Rectal smooth muscle tissue (tissue), 1 donor: Measurements from ENCODE around the gene ZNF525.
"Not testable (repeated sequence)": the region's sequence is repeated elsewhere in the genome, so short reads cannot be mapped to it uniquely, and the experiment has no call there.

Experiments used
- H3K27ac ChIP-seq: one replicate; pipeline ENCODE4 v1.7.0; 2013; ENCODE audit warnings: low read depth, low read length, inconsistent platforms
- H3K27me3 ChIP-seq: one replicate; pipeline ENCODE4 v1.7.0; 2013; ENCODE audit warnings: low read length; ENCODE audit not compliant: control insufficient read depth, insufficient read depth
- H3K36me3 ChIP-seq: one replicate; pipeline ENCODE4 v1.7.0; 2013; ENCODE audit warnings: low read length; ENCODE audit not compliant: control insufficient read depth, insufficient read depth
- H3K4me1 ChIP-seq: one replicate; pipeline ENCODE4 v1.7.0; 2013; ENCODE audit warnings: low read length; ENCODE audit not compliant: control insufficient read depth, insufficient read depth
- H3K4me3 ChIP-seq: one replicate; pipeline ENCODE4 v1.7.0; 2013; ENCODE audit warnings: low read length
- H3K9ac ChIP-seq: one replicate; pipeline ENCODE4 v1.7.0; 2013; ENCODE audit warnings: low read length

The ZNF525 gene

DNA sequence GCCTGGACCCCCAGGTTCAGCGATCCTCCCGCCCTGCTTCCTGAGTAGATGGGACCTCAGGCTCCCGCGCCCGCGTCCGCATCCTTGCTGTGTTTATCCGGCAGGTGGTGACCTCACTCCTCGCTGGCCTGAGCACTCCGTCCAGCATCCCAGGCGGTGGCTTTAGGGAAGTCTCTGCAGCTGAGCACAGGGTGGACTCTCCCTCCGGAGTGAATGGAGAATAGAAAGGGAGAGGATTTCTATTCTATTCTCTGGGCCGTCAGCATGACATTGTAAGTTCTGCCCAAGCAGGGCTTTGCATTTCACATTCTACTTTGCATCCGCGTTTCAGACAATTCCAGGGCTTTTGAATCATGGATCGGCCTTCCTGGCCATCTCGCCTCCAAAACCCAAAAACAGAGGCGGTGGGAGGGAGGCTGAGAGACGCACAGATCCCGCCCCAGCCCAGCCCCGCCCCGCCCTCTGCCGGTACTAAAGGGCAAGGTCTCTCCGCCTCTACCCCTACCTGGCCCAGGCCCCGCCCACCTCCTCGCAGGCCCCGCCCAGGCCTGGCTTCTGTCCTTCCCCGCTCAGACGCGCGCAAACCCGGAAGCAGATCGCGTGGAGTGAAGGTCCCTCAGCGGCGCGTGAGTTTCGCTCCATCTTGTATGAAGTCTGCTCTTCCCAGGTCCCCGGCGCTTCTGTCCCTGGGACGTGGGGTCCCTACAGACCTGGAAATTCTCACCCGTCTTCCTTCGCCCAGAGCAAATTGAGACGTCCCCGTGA is at the start of gene ZNF525:
Gene ZNF525 (plus strand): TSS at position 572 of the 765 bp plus-strand sequence. CDS start 6,577 bp downstream, outside the sequence.
- peak within 1 kb of the TSS; percentile 89 for H3K4me3 ChIP-seq
- H3K36me3 ChIP-seq = no peaks in the 10 kb centered on the region
- H3K27ac ChIP-seq = peak within 1 kb of the TSS; percentile 51
- no peaks in the 10 kb centered on the region for H3K27me3 ChIP-seq
- H3K4me1 ChIP-seq = no peaks in the 10 kb centered on the region
- no peak within 1 kb of the TSS for H3K9ac ChIP-seq

GRCh38 chr19:53328967-53329366 is 36.5 kb upstream of the ZNF525 start:
- no peak overlapping the region for H3K9ac ChIP-seq
- H3K4me3 ChIP-seq = peak overlapping the region; percentile 16
- H3K36me3 ChIP-seq = no peaks in the 10 kb centered on the region
- H3K27ac ChIP-seq = no peak overlapping the region
- H3K4me1 ChIP-seq = no peaks in the 10 kb centered on the region
- no peaks in the 10 kb centered on the region for H3K27me3 ChIP-seq

DNA sequence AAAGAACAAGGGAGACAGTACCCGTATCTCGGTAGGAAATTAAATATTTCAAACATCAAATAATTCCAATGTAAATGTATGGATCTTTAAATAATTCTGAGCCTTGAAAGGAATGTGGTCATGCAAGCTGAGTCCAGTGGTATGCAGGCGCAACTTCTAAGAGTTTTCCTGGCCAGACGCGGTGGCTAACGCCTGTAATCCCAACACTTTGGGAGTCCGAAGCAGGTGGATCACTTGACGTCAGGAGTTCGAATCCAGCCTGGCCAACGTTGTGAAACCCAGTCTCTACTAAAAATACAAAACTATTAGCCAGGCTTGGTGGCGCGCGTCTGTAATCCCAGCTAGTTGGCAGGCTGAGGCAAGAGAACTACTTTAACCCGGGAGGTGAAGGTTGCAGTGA is 33.0 kb upstream of the ZNF525 start:
- Histone ChIP-seq H3K27me3 (no peaks in the 10 kb centered on the region), H3K27ac (no peak overlapping the region), H3K9ac (no peak overlapping the region), H3K4me3 (peak overlapping the region; percentile 88), H3K4me1 (no peaks in the 10 kb centered on the region), H3K36me3 (no peaks in the 10 kb centered on the region)

DNA sequence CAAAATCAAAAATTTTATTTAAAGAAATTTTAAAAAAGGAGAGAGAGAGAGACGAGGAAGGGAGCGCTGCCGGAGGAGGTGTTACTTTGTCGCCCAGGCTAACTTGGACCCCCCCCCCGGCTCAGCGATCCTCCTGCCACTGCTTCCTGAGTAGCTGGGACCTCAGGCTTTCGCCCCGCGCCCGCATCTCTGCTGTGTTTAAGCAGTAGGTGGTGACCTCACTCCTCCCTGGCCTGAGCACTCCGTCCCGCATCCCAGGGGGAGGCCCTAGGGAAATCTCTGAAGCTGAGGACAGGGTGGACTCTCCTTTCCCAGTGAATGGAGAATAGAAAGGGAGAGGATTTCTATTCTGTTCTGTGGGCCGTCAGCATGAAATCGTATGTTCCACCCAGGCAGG is 32.4 kb upstream of the ZNF525 start:
- peak overlapping the region; percentile 88 for H3K4me3 ChIP-seq
- H3K27ac ChIP-seq = peak overlapping the region; percentile 64
- no peaks in the 10 kb centered on the region for H3K4me1 ChIP-seq
- no peaks in the 10 kb centered on the region for H3K27me3 ChIP-seq
- H3K9ac ChIP-seq = no peak overlapping the region
- H3K36me3 ChIP-seq = no peaks in the 10 kb centered on the region

DNA sequence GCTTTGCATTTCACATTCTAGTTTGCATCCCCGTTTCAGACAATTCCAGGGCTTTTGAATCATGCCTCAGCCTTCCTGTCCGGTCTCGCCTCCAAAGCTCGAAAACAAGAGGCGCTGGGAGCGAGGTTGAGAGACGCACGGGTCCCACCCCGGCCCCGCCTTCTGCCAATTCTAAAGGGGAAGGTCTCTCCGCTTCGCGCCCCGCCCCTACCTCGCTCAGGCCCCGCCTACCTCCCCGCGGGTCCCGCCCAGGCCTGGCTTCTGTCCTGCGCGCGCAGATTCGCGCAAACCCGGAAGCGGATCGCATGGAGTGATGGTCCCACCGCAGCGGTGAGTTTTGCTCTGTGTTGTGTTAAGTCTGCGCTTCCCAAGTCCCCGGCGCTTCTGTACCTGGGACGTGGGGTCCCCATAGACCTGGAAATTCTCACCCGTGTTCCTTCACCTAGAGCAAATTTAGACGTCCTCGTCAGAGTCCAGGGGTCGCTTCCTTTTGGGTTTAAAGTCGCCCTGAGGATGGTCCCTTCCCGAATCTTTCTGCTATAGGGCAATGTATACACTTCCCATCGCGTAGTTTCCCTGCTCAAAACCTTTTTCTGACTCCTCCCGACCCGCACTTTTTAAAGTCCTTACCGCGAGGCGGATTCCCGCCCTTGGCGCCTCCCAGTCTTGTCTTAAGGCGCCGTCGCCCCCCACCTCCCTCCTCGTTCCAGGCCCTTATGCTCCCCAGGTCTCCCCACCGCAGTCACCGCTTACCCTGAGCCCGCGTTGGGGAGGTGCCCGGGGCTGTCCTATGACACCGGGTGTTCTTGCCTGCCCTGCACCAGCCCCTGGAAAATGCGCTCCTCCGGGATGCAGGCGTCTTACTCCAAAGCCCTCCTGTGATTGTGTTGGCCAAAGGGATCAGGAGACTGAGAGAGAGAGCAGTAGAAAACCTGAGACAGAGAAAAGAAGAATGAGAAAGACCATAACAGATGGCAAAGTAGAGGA is 31.7 kb upstream of the ZNF525 start, which contains the start of gene ZNF845:
Gene ZNF845 (plus strand): TSS at position 287 of the 987 bp plus-strand sequence. CDS start 7,559 bp downstream, outside the sequence.
- H3K4me3 ChIP-seq = peak within 1 kb of the TSS; percentile 88
- H3K4me1 ChIP-seq = no peaks in the 10 kb centered on the region
- H3K27ac ChIP-seq = peak within 1 kb of the TSS; percentile 68
- H3K9ac ChIP-seq = peak within 1 kb of the TSS; percentile 35
- H3K36me3 ChIP-seq = no peaks in the 10 kb centered on the region
- H3K27me3 ChIP-seq = no peaks in the 10 kb centered on the region

DNA sequence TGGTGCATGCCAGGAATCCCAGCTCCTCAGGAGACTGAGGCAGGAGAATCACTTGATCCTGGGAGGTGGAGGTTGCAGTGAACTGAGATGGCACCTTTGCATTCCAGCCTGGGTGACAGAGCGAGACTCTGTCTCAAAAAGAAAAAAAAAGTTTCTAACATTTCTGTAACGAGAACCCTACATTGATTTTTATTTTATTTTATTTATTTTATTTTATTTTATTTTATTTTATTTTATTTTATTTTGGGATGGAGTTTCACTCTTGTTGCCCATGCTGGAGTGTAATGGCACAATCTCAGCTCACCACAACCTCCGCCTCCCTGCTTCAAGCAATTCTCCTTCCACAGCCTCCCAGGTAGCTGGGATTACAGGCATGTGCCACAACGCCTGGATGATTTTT is 21.1 kb upstream of the ZNF525 start:
- H3K9ac ChIP-seq, H3K27ac ChIP-seq, H3K27me3 ChIP-seq, H3K4me3 ChIP-seq, H3K4me1 ChIP-seq: not testable (repeated sequence)
- peaks cover 34% of the 10 kb centered on the region for H3K36me3 ChIP-seq

DNA sequence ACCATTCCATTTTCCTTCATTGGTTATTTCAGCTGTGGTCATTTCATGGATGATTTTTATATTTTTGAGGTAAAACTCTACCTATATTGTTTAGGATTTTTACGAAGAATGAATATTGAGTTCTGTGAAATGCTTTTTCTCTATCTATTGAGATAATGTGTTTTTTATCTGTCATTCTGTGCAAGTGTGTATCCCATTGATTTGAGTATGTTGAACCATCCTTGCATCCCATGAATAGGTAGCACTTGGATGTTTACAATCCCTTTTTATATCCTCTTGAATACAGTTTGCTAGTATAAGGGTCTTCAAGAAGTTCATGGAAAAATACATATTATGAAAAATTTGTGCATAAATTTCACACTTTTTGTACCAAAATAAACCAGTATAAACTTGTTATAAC is 9.8 kb upstream of the ZNF525 start:
- no peak overlapping the region for H3K9ac ChIP-seq
- H3K4me3 ChIP-seq = no peak overlapping the region
- no peaks in the 10 kb centered on the region for H3K27me3 ChIP-seq
- H3K27ac ChIP-seq = no peak overlapping the region
- H3K4me1 ChIP-seq = no peaks in the 10 kb centered on the region
- peaks cover 8% of the 10 kb centered on the region for H3K36me3 ChIP-seq

DNA sequence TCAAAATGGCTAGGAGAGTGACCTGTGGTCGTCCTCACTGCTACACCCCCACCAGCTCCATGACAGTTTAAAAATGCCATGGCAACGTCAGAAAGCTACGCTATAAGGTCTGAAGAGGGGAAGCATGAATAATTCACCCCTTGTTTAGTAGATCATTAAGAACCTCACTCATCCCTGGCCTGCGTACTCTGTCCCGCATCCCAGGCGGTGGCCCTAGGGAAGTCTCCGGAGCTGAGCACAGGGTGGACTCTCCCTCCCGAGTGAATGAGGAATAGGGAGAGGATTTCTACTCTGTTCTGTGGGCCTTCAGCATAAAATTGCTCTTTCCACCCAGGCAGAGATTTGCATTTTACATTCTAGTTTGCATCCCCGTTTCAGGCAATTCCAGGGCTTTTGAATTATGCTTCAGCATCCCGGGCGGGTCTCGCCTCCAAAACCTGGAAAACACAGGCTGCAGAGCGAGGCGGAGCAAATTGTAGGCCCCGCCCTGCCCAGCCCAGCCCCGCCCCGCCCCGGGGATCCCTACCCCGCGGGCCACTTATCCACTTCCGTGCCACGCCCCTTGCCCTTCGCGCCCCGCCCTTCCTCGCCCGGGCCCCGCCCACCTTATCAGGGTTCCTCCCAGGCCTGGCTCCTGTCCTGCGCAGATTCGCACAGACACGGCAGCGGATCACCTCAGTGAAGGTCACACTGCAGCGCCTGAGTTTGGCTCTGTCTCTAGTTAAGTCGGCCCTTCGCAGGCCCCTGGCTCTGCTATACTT is 7.5 kb upstream of the ZNF525 start:
- Histone ChIP-seq H3K27me3 (no peaks in the 10 kb centered on the region), H3K27ac (no peak overlapping the region), H3K9ac (no peak overlapping the region), H3K4me1 (no peaks in the 10 kb centered on the region), H3K36me3 (no peaks in the 10 kb centered on the region), H3K4me3 (no peak overlapping the region)

GRCh38 chr19:53360056-53360455 is 5.4 kb upstream of the ZNF525 start:
- not testable (repeated sequence) for H3K27ac ChIP-seq, H3K4me3 ChIP-seq, H3K36me3 ChIP-seq, H3K27me3 ChIP-seq, H3K4me1 ChIP-seq, H3K9ac ChIP-seq

DNA sequence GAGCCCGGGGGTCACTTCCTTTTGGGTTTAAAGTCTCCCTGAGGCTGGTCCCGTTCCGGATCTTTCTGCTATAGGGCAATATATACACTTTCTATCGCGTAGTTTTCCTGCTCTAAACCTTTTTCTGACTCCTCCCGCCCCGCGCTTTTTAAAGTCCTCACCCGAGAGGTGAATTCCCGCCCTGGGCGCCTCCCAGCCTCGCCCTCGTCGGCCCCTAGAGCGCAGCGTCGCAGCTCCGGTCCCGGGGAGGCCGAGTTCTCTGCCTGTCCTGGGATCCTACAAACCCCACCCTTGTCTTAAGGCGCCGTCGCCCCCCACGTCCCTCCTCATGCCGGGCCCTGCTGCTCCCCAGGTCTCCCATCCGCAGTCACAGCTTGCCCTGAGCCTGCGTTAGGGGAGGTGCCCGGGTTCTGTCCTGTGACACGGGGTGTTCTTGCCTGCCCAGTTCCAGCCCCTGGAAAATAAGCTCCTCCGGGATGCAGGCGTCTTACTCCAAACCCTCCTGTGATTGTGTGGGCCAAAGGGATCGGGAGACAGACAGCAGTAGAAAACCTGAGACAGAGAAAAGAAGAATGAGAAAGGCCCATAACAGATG is 491 bp downstream of the ZNF525 start:
- Histone ChIP-seq H3K4me3 (peak overlapping the region; percentile 89), H3K27ac (peak overlapping the region; percentile 51), H3K27me3 (no peaks in the 10 kb centered on the region)

DNA sequence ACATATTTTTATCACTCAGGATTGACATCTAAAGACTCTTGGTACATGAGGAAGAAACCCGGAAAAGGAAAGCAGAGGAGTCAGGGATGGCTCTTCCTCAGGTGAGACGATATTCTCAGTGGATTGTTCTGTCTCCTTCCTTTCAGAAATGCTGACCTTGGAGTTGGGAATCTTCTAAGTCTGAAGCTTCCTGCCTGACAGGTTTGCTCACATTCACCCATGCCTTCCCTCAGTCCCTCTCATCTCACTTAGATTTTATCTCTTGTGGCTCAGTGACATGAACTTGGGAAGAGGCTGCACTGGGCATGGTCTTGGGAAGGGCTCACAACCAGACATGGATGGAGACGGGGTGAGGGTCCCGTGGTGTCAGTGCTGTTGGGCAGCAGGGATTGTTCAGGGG is 6.7 kb downstream of the ZNF525 start:
- no peaks in the 10 kb centered on the region for H3K4me1 ChIP-seq
- H3K9ac ChIP-seq = no peak overlapping the region
- H3K27me3 ChIP-seq = no peaks in the 10 kb centered on the region
- H3K4me3 ChIP-seq = no peak overlapping the region
- H3K36me3 ChIP-seq = peaks cover 16% of the 10 kb centered on the region
- H3K27ac ChIP-seq = no peak overlapping the region

More for the DNA sequence above, 491 bp downstream of the ZNF525 start:
- peaks cover 3% of the 10 kb centered on the region for H3K36me3 ChIP-seq
- H3K4me1 ChIP-seq = no peaks in the 10 kb centered on the region
- H3K9ac ChIP-seq = no peak overlapping the region
